T-helper 1 cell treated with Interleukin-12 subunit alpha and Interleukin-12 subunit beta and Interleukin-4 antibody, amounts not matched to agents 30 μg/mL and 1 μg/mL, for 36 hours (primary cell): ENCODE results near the gene TPM3.
"Not testable (repeated sequence)": the region's sequence is repeated elsewhere in the genome, so short reads cannot be mapped to it uniquely, and the experiment has no call there.

Experiments used
- H3K27ac Mint-ChIP-seq: one replicate; pipeline ENCODE4 v1.8.0; 2021; ENCODE audit warnings: mild to moderate bottlenecking, mixed read lengths
- H3K27me3 Mint-ChIP-seq: one replicate; pipeline ENCODE4 v1.8.0; 2021; ENCODE audit warnings: low read depth, mixed read lengths
- H3K36me3 Mint-ChIP-seq: one replicate; pipeline ENCODE4 v1.8.0; 2021; ENCODE audit warnings: low read depth, mixed read lengths
- H3K4me1 Mint-ChIP-seq: one replicate; pipeline ENCODE4 v1.8.0; 2021; ENCODE audit warnings: low read depth, mixed read lengths
- H3K4me3 Mint-ChIP-seq: one replicate; pipeline ENCODE4 v1.8.0; 2021; ENCODE audit warnings: mild to moderate bottlenecking, moderate library complexity, mixed read lengths
- H3K9me3 Mint-ChIP-seq: one replicate; pipeline ENCODE4 v1.8.0; 2021; ENCODE audit warnings: mixed read lengths

Gene TPM3

DNA sequence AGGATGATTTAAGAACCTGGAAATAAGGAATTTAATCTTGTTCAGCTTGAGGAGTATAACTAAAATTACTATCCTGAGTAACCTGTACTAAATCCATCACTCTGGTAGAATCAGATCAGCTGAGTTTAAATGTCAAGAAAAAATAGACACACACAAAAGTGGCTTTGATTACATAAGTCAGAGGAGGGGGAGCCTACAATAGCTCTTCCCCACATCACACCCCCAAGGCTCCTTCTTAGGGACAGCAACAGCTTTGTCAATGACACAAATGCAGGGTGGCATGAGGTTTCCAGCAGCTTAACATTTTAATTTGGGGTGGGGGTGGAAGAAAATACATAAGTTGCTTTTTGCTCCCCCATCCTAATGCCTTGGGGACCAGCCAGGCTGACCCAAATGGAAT, 24.4 kb downstream of the TPM3 start:
- no peak overlapping the region for H3K27ac Mint-ChIP-seq
- H3K36me3 Mint-ChIP-seq: peaks cover 77% of the 10 kb centered on the region
- peaks cover 41% of the 10 kb centered on the region for H3K4me1 Mint-ChIP-seq
- no peaks in the 10 kb centered on the region for H3K27me3 Mint-ChIP-seq
- no peak overlapping the region for H3K4me3 Mint-ChIP-seq
- H3K9me3 Mint-ChIP-seq: no peaks in the 10 kb centered on the region

DNA sequence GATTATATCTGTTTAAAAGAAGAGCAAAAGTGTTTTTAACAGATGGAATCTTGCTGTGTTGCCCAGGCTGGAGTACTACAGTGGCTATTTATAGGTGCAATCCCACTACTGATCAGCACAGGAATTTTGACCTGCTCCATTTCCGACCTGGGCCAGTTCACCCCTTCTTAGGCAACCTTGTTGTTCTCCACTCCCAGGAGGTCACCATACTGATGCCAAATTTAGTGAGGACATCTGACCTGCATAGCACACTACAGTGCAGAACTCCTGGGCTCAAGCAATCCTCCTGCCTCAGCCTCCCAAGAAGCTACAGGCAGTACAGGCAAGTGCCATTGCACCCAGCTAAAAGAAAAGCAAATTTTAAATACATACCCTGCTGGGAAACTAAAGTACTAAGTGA, 25.7 kb downstream of the TPM3 start:
- Mint-ChIP-seq H3K4me3 (no peak overlapping the region), H3K36me3 (peaks cover 73% of the 10 kb centered on the region), H3K27me3 (no peaks in the 10 kb centered on the region), H3K9me3 (no peaks in the 10 kb centered on the region), H3K27ac (no peak overlapping the region), H3K4me1 (peaks cover 31% of the 10 kb centered on the region)

DNA sequence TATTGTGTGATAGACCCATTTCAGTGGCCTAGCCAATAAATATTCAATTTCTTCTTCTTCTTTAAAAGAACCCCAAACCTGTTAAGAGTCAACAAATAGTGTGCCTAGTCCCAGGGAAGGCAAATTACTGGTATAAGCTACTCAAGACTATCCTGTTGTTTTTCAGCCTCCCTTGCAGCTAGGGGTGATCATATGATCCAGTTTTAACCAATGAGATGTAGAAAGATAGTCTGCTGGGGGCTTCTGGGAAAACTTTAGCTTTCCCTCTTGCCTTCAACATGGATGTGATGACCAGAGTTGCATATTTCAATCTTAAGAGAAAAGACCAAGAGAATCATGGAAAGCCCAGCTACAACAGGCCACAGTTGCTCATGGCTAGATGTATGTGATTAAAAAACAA, 32.3 kb downstream of the TPM3 start:
- peaks cover 77% of the 10 kb centered on the region for H3K36me3 Mint-ChIP-seq
- peak overlapping the region; percentile 61 for H3K27ac Mint-ChIP-seq
- no peak overlapping the region for H3K4me3 Mint-ChIP-seq
- H3K9me3 Mint-ChIP-seq: peaks cover 7% of the 10 kb centered on the region
- no peaks in the 10 kb centered on the region for H3K27me3 Mint-ChIP-seq
- peaks cover 60% of the 10 kb centered on the region for H3K4me1 Mint-ChIP-seq

DNA sequence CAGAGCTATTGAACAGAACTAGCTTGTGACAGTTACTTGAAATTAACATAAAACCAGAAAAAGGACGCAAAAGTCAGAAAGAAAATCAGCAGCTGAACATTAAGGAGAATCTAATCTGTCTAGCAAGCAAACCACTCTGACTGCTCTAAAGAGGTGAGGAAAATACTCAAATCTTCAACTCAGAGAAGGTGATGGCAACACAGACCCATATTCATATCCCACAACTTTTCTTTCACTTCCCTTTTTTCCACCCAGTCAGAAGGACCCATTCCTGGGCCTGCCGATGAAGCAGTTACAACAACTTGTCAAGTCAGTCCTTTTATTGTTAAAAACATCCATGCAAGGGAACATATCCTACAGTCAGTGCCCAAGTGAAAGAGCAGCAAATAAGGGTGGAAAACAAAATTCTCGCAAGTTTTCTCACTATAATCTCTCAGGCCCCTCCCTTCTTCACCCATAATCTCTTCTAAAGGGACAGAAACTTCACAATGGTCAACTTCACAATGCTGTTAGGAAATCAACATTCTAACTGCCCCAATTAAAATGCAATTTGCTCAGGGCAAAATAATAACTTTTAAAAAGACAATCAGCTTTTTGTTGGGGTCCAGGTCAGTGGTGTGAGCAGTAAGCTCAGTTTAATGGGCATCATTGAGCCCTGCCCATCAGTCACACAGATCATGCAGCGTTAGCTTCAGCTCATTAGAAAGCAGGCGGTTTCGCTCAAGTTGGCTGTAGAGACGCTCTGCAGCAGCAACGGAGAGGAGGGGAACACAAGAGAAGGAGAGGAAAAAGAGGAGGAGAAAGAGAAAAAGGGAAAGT, 33.4 kb downstream of the TPM3 start:
- Mint-ChIP-seq H3K9me3 (peaks cover 7% of the 10 kb centered on the region), H3K4me3 (peak overlapping the region; percentile 81), H3K27me3 (no peaks in the 10 kb centered on the region), H3K27ac (peak overlapping the region; percentile 95), H3K36me3 (peaks cover 74% of the 10 kb centered on the region), H3K4me1 (peaks cover 61% of the 10 kb centered on the region)

DNA sequence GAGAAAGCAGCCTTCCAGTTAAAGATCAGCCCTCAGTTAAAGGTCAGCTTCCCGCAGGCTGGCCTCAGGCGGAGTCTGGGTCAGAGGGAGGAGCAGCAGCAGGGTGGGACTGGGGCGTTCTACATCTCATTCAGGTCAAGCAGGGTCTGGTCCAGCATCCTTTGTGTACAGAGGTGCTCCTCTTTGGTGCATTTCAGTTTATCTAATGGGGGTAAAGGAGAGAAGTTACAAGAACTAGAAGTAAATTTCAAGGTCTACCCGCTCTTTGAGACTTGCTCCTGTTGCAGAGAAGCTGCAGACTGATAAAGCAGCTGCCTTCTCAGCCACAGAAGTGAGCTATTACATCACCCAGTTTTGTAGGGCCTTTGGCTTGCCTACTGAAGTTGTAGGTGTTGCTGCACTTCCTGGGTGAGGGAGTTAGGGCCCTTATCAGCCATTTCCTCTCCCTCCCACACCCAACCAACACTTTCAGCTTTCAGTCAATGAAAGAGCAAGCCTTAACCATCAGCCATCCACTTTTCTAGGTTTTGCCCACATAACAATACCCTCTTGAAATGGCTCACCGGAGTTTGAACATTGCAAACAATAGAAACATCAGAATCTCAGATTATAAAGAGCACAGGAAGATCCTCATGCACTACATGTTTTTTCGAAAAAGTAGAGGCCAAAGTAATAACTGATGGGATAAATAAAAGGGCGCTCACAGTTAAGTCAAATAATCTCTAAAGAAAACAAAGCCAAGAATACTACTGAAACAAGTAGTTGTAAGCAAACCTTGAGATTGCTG, 34.2 kb downstream of the TPM3 start:
- Mint-ChIP-seq H3K27me3 (no peaks in the 10 kb centered on the region), H3K9me3 (peaks cover 7% of the 10 kb centered on the region), H3K4me3 (peak overlapping the region; percentile 81), H3K27ac (peak overlapping the region; percentile 95), H3K4me1 (peaks cover 57% of the 10 kb centered on the region), H3K36me3 (peaks cover 65% of the 10 kb centered on the region)

DNA sequence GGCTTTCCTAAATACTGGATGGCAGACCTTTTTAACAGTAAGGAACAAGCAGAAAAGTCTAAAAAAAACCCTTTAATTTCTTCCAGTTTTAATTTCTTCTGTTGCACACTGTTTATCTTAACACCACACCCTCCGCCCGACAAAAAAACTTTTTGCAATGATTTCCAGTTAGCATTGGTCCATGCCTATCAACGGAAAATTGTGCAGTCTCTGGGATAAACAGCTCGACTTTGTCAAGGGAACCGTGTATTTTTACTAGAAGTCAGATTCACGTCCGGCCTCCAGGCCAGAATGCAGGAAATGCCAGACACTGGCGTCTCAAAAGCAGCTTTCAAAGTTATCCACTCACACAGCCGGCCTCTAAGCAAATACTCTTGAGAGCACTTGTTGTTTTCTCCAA, 36.6 kb downstream of the TPM3 start:
- H3K27ac Mint-ChIP-seq: peak overlapping the region; percentile 64
- peaks cover 53% of the 10 kb centered on the region for H3K4me1 Mint-ChIP-seq
- peaks cover 5% of the 10 kb centered on the region for H3K9me3 Mint-ChIP-seq
- no peaks in the 10 kb centered on the region for H3K27me3 Mint-ChIP-seq
- H3K4me3 Mint-ChIP-seq: no peak overlapping the region
- H3K36me3 Mint-ChIP-seq: peaks cover 50% of the 10 kb centered on the region

DNA sequence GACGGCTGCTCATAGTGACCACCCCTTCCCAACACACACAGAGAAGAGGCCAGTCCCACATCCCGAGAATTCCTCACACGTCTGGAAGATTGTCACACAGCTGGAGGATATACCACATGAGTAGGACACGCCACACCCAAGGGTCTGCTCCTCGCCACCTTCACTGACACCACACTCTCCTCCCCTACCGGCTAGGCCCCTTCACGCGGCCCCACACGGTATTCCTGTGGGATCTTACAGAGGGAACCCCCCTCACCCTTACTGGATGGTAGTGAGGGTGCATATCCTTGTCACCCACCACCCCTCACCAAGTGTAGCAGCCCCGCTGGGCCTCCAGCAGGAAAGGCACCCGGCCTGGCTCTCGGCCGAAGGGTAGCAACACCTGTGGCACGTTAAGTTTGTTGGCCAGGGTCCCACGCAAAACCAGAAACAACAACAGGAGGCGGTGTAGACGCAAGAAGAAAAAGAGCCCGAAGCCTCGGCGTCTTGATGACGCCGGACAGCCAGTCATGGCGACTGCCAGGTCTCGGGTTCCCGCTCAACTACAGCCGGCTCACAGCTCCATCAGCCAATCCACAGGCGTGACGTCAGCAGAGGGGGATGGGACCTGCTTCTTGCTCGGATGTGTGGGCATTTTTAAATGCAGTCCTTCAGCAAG, 37.2 kb downstream of the TPM3 start, which contains the start of gene NUP210L:
Gene NUP210L, minus strand, starts transcription at position 540 of the 658 bp plus-strand sequence.
- no peaks in the 10 kb centered on the region for H3K27me3 Mint-ChIP-seq
- peaks cover 3% of the 10 kb centered on the region for H3K9me3 Mint-ChIP-seq
- peaks cover 49% of the 10 kb centered on the region for H3K4me1 Mint-ChIP-seq
- H3K36me3 Mint-ChIP-seq: peaks cover 46% of the 10 kb centered on the region
- peak within 1 kb of the TSS; percentile 67 for H3K27ac Mint-ChIP-seq
- H3K4me3 Mint-ChIP-seq: no peak within 1 kb of the TSS

DNA sequence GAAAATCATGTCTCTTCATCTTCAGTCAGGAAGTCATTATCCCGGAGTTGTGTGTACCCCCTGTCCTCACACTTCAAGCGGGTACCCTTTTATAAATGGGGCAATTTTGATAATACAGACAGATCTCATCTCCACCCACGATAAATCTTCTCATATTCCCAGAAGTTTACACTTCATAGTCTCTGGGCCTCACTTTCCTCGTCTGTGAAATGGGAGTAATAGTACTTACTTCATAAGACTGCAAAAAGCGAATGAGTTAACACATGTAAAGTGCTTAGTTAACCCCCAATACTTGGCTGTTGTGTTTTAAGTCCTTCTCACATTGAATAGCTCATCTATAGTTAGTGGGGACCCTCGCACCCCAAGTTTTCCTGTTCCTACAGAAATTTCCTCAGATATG, 37.8 kb downstream of the TPM3 start:
- no peaks in the 10 kb centered on the region for H3K9me3 Mint-ChIP-seq
- peak overlapping the region; percentile 67 for H3K27ac Mint-ChIP-seq
- no peaks in the 10 kb centered on the region for H3K27me3 Mint-ChIP-seq
- H3K4me1 Mint-ChIP-seq: peaks cover 44% of the 10 kb centered on the region
- peaks cover 40% of the 10 kb centered on the region for H3K36me3 Mint-ChIP-seq
- H3K4me3 Mint-ChIP-seq: no peak overlapping the region

DNA sequence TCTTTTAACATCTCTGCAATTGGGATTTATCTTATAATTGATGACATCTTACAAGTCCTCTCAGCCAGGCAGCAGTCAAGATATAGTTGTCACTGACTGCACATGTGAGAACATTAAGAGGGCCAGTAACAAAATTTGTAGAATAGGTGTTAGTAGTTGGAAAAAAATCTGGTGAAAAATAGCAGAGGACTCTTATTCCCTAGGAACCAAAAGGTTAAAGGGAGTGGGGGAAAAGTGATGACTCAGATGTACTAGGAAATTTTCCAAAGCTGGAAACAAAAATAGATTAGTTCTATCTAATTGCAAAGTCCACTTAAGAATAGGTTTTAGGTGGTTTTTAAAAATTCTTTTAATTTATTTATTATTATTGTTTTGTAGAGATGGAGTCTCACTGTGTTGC, 40.6 kb downstream of the TPM3 start:
- Mint-ChIP-seq H3K27me3 (no peaks in the 10 kb centered on the region), H3K4me3 (no peak overlapping the region), H3K36me3 (peaks cover 18% of the 10 kb centered on the region), H3K4me1 (peaks cover 22% of the 10 kb centered on the region), H3K9me3 (no peaks in the 10 kb centered on the region), H3K27ac (no peak overlapping the region)

DNA sequence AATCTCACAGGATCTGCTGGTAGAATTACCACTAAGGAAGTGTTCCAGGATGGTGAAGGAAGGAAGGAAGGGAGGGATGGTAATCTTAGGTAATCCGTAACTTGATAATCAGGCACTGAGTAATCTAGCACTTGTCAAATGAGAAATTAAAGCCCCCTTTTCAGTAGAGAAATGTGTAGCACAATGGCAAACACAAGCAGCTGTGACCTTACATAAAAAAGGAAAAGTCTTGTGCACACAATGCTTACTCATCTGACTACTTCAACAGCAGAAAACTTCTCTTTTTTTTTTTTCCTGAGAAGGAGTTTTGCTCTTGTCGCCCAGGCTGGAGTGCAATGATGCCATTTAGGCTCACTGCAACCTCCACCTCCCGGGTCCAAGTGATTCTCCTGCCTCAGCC, 43.1 kb downstream of the TPM3 start:
- Mint-ChIP-seq H3K27me3 (no peaks in the 10 kb centered on the region), H3K27ac (peak overlapping the region; percentile 15), H3K4me1 (peaks cover 6% of the 10 kb centered on the region), H3K9me3 (no peaks in the 10 kb centered on the region), H3K4me3 (no peak overlapping the region), H3K36me3 (peaks cover 4% of the 10 kb centered on the region)

DNA sequence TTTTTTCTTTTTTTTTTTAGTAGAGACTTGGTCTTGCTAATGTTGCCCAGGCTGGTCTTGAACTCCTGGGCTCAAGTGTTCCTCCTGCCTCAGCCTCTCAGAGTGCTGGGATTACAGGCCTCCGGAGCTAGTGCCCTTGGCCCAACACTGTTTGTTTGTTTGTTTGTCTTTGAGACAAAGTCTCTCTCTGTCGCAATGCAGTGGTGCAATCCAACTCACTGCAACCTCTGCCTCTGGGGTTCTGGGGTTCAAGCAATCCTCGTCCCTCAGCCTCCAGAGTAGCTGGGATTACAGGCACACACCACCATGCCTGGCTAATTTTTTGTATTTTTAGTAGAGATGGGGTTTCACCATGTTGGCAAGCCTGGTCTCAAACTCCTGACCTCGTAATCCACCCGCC, 44.4 kb downstream of the TPM3 start:
- not testable (repeated sequence) for H3K27ac Mint-ChIP-seq

DNA sequence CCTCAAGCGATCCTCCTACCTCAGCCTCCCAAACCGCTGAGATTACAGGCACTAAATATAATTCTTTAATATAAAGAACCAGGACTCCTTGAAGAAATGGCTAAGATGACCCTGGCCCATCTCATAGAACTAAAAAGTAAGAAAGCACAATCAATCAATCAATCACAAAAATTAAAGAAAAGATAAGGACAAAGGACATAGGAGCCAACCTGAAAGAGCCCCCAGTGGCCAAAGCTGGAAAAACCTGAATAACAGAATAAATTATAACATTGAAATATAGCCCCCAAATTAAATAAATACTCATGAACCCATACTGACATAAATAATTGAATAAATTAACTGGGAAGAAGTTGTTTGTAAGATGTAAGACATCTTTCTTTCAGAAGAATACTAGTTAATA, 45.9 kb downstream of the TPM3 start:
- Mint-ChIP-seq H3K36me3 (no peaks in the 10 kb centered on the region), H3K27ac (no peak overlapping the region), H3K4me1 (peaks cover 3% of the 10 kb centered on the region), H3K9me3 (no peaks in the 10 kb centered on the region), H3K4me3 (no peak overlapping the region), H3K27me3 (no peaks in the 10 kb centered on the region)

More for the DNA sequence above, 44.4 kb downstream of the TPM3 start:
- H3K27me3 Mint-ChIP-seq, H3K4me3 Mint-ChIP-seq, H3K9me3 Mint-ChIP-seq, H3K4me1 Mint-ChIP-seq, H3K36me3 Mint-ChIP-seq: not testable (repeated sequence)

DNA sequence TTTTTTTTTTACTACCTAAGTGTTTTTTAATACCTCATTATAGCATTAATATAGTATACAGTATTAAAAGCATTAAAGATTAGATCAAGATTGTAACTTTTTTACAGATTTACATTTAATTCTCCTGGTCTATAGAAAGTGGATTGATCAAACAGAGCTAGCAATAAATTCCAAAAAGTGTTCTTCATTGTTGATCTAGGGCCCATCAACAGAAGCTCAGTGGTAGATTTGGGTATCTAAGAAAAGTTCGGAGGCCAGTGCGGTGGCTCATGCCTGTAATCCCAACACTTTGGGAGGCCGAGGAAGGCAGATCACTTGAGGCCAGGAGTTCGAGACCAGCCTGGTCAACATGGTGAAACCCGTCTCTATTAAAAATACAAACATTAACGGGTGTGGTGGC, 49.5 kb downstream of the TPM3 start:
- Mint-ChIP-seq H3K4me1 (no peaks in the 10 kb centered on the region), H3K36me3 (no peaks in the 10 kb centered on the region), H3K9me3 (no peaks in the 10 kb centered on the region), H3K4me3 (no peak overlapping the region), H3K27ac (no peak overlapping the region), H3K27me3 (no peaks in the 10 kb centered on the region)

DNA sequence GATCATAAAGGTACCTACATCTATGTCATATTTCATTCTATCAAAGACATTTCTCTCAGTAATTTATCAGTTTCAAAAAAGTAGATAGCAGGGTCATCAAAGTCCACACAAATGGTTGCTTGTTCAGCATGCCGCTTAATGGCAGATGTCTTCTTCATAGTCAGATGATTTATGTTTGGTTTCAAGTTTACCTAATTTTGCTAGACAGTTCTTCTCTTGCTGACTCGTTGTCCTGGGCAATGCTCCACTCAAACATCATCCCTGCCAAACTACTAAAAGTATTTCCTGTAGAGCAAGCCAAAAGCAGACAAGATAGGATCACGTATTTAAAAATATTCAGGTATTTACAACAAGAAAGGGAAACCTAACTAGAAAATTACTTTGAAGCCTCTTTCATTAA, 50.7 kb downstream of the TPM3 start:
- H3K9me3 Mint-ChIP-seq: no peaks in the 10 kb centered on the region
- H3K36me3 Mint-ChIP-seq: no peaks in the 10 kb centered on the region
- no peaks in the 10 kb centered on the region for H3K4me1 Mint-ChIP-seq
- H3K4me3 Mint-ChIP-seq: no peak overlapping the region
- H3K27me3 Mint-ChIP-seq: no peaks in the 10 kb centered on the region
- H3K27ac Mint-ChIP-seq: no peak overlapping the region

DNA sequence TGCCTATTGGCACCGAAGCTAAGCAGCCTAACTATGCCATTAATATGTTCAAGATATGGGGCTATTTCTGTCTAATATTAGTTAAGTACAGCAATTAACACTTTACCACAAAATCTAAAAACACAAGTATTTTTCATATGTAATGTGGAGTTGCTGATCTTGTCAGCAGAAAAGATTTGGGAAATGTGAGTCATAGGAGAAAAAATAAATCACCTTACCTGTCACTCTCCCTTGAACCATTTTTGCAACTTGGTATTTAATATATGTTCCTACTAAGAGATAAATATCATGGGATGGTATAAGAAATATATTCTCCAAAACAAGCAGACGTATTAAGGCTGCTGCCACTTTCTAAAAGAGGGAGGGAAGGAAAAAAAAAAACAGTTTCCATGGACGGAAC, 54.0 kb downstream of the TPM3 start:
- Mint-ChIP-seq H3K4me3 (no peak overlapping the region), H3K9me3 (no peaks in the 10 kb centered on the region), H3K27ac (no peak overlapping the region), H3K27me3 (no peaks in the 10 kb centered on the region), H3K36me3 (no peaks in the 10 kb centered on the region), H3K4me1 (no peaks in the 10 kb centered on the region)
